GM18907 (cell line): ENCODE data around the gene CAGE1.
A peak's percentile ranks its signal among the peaks of the same experiment; 100 is the strongest.
"Not testable (repeated sequence)": the region's sequence is repeated elsewhere in the genome, so short reads cannot be mapped to it uniquely, and the experiment has no call there.

Experiments
- ATAC-seq: cut with Tn5 transposase; IDR thresholded peaks from one replicate; pipeline ENCODE4 v1.9.1; 2021; ENCODE audit warnings: mild to moderate bottlenecking, moderate library complexity; ENCODE audit not compliant: unreplicated experiment

Gene CAGE1

DNA sequence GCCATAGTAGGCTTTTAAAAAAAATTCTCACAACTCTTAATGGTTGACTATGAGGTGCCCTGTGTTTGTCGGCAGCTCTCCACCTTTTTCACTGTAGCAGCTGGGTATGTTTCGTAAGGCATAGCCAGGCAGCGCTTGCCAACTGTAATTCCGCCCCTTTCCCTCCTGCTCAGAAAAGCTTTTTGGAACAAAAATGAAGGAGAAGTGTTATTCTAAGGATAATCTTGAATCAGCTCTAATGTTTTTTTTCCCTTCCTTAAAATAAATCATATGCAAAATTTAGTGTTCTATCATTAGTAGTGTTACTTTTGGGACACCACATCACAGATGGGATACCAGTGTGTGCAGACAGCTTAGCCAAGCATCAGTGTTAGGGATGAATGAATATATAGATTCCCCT lies 21.3 kb upstream of the CAGE1 start:
- ATAC-seq, result no peak

DNA sequence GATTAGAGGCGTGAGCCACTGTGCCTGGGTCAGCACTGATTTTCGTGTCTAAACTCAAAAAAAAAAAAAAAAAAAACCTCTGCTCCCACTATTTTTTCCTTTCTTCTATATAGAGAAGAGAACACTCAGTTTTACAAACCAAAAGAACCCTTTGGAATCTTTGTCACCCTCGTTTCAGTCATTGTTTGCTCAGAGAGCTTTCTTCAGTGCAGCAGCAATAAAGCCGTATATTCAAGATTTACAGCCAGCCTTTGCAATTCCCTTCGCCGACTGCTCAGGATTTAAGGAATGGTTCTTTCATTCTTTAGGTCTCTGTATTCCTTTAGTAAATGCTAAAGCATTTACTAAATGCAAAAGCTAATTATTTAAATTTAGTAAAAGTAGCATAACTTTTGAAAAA lies 20.2 kb upstream of the CAGE1 start:
- ATAC-seq, result no peak

DNA sequence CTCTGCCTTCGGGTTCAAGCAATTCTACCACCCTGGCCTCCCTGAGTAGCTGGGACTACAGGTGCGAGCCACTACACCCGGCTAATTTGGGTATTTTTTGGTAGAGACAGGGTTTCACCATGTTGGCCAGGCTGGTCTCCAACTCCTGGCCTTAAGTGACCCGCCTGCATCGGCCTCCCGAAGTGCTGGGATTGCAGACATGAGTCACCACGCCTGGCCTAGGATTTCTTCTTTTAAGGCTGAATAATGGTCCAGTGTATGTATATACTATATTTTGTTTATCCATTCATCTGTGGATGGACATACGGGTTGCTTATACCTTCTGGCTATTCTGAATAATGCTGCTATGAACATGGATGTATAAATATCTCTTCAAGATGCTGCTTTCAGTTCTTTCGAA lies 17.2 kb upstream of the CAGE1 start:
- ATAC-seq, result no peak

DNA sequence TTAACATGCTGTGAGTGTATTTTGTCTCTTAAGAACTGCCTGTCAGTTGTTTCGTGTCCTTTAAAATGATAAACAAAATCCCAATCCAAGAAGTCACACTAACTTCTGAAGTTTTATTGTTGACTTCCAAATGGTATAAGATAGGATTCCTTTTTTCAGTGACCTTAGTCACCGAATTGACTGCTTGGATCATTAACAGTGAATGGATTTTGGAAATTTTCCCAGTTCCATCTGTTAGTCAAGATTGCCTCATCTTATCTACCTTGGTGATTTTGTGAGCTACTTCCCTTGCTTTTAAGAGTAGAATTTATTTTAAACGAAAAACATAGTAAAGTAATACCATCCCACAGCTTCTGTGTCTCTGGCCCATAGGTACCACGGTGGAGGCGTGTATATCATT lies 15.0 kb upstream of the CAGE1 start:
- ATAC-seq, result no peak

DNA sequence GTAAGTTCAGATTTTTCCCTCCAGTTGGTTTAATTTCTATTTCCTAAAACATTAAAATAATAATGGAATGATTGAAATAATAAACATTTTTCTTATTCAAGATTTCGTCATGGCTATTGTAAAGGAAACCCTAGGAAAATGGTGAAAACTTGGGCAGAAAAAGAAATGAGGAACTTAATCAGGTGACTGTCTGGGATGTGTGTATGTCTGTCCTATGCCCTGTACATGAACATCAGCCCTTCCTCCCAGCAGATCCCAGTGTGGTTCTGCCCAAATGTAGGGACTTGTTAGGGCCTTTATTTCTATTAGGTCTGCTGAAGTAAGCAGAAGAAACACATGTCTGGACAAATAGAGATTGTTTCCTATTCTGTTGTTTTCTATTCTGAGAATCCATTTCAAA lies 13.2 kb upstream of the CAGE1 start:
- no peak for ATAC-seq

DNA sequence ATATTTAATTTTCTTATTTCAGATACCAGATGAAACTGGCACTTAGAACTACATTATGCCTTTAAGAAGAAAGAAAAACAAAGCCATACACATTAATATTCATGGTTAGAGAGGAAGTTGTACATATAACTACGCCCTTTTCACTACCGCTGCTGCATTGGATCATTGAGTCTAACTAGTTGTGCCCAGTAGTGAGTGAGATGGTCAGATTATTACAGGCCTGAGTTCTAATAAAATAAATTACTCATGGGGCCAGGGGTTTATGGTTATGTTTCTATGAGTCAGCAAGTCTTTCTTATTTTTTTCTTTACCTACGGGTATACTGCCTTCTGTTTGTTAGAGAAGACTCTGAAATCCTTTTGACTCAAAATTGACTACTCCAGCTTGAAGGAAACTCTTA lies 11.5 kb upstream of the CAGE1 start:
- no peak for ATAC-seq

DNA sequence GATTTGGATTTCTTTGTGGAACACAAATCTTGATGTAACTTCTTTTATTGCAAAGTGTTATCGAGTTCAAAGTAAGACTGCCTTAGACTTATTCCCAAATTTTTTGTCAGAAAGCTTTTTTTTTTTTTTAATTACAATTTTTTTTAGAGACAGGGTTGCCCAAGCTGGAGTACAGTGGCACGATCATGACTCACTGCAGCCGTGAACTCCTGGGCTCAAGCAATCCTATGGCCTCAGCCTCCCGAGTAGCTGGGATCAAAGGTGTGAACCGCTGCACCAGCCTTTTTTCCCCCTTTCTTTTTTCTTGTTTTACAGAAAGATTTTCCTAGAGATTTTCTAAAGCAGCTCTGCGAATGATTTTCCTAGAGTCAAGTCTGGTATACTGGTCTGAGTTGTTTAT lies 2.9 kb upstream of the CAGE1 start:
- no peak for ATAC-seq

DNA sequence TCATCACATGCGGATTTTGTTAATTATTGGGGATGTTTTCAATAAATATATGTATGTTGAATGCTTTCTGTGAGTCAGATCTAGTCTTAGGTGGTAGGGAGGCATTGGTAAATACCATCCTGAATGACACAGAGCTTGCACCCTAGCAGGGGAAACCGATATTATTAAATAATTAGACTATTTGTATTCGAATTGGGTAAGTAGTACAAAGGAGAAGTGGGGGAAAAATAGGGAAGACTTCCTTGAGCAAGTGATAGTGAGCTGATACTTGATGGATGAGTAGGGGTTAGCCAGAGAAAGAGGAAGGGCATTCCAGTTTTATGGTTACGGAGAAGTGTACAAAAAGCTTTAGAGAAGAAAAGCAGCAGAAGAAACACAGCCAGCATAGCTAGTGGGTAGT lies 1.6 kb upstream of the CAGE1 start:
- ATAC-seq, result no peak

DNA sequence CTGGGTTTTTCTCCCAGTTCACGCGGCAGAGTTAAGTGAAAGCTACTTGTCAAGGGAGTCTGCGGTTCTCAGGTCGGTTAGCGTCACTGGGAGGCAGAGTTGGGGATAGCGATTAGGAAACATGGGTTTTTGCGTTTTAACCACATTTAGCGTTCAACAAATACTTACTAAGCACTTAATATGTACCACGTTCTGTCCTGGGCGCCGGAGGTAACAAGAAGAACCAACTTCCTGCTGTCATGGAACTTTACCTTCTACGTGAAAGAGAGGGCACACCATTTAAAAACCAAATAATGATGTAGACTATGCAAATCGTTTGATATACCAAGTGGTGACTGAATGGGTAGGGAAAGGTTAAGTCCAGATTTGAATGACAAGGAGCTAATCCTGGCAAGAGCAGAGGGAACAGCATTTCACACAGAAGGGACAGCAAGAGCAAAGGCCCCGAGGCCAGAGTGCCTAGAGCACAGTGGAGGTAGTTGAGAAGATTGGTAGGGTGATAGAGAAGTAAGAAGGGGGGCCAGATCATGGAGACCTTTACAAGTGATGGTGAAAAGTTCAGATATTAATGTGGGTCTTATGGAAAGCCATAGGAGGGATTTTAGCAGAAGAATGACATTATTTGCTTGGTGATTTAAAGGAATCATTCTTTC lies 810 bp upstream of the CAGE1 start:
- ATAC-seq, result peak; percentile 14

DNA sequence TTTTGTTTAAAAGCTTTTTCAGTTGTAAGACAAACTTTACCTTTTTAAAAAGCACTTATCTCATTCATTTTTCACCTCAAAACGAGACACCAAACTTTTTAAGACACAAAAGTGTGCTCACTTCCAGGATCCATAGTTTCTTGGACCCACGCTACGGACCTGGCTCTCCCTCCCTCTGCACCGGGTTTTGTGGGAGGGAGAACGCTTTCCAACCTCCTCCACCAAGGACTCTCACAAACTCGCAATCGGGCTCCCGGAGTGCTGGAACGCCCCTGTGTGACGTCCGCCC lies 436 bp downstream of the CAGE1 start:
- ATAC-seq, result no peak

DNA sequence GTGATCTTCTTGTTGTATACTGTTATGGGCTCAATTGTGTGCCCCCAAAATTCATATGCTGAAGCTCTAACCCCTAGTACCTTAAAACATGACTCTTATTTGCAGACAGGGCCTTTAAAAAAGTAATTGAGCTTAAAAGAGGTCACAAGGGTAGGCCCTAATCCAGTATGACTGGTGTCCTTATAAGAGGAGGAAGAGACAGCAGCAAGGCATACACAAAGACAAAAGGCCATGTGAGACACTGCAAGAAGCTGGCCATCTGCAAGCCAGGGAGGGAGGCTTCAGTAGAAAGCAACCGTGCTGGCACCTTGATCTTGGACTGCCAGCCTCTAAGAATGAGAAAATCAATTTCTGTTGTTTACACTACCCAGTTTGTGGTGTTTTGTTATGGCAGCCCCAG lies 8.4 kb downstream of the CAGE1 start:
- no peak for ATAC-seq

DNA sequence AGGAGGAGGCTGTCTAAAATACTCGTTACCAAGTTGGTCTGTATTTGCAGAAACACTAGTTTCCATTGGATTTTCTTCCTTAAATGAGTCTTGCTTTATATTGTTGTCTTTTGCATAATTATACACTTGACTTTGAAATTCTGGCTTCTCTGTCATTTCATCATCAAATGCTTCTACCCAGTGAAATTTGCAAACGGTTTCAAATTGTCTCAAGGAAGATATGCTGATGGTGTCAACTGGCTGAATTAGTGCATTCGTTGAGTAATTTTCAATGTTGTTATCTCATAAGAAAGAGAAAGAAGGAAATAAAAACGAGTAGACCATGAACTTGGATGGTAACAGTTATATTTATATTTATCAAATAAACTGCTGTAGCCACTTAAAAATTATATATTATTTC lies 10.8 kb downstream of the CAGE1 start:
- no peak for ATAC-seq

DNA sequence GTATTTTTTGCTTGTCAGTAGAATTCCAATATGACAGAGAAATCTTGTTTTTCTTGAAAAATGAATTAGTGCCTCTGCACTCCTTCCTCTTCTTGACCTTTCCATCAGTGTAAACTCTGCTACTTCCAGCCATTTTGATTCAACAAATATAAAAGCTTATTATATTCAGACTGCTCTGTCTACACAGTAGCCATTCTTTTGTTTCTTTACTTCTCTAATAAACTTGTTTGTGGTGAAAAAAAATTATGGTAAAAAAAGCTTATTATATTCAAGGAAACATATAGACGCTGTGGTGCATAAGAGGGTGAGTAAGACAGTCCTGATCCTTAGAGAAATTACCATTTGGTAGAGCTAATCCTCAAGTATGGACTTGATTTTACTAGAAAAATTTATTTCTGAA lies 11.6 kb downstream of the CAGE1 start:
- no peak for ATAC-seq

DNA sequence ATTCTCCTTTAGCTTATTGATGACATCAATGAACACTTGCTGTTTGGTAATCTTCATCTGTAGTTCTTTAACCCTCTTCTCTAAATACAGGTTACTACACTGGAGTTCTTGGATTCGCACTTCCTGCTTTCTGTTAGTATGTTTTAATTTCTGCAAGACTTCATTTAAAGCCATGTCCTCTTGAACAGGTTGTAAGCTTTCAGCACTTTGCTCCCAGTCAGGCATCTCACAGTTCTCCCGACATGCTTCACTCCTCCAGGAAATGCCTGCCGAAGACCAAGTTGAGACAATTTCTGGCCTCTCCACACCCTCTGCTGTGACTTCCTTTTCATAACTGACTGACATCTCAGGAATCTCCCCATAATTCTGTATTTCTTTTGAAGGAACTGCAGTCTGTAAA lies 15.8 kb downstream of the CAGE1 start:
- no peak for ATAC-seq

DNA sequence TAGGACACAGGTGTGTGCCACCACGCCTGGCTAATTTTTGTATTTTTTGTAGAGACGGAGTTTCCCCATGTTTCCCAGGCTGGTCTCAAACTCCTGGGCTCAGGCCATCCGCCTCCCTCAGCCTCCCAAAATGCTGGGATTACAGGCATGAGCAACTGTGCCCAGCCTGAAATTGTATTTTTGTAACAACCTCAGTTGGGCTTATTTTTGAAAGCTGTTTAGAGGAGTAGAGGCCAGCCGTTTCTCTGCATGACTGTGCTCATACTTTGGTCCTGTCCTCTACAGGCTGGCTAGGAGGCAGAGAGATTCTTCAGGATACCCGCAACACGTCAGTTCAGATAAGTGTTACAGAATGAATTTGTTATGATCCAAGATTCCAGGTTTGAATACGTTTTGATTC lies 22.1 kb downstream of the CAGE1 start:
- ATAC-seq, result no peak

DNA sequence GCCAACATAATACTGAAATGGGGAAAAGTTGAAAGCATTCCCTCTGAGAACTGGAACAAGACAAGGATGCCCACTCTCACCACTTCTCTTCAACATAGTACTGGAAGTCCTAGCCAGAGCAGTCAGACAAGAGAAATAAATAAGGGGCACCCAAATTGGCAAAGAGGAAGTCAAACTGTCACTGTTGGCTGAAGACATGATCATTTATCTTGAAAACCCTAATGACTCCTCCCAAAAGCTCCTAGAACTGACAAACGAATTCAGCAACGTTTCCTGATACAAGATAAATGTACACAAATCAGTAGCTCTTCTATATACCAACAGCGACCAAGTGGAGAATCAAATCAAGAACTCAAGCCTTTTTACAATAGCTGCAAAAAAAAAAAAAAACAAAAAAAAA lies 37.6 kb downstream of the CAGE1 start:
- ATAC-seq, result not testable (repeated sequence)

DNA sequence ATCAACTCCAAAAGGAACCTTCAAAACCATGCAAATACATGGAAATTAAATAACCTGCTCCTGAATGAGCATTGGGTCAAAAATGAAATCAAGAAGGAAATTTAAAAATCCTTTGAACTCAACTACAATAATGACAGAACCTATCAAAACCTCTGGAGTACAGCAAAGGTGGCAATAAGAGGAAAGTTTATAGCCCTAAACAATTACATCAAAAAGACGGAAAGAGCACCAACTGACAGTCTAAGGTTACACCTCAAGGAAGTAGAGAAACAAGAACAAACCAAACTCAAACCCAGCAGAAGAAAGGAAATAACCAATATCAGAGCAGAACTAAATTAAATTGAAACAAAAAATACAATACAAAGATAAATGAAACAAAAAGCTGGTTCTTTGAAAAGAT lies 39.0 kb downstream of the CAGE1 start:
- ATAC-seq, result not testable (repeated sequence)

DNA sequence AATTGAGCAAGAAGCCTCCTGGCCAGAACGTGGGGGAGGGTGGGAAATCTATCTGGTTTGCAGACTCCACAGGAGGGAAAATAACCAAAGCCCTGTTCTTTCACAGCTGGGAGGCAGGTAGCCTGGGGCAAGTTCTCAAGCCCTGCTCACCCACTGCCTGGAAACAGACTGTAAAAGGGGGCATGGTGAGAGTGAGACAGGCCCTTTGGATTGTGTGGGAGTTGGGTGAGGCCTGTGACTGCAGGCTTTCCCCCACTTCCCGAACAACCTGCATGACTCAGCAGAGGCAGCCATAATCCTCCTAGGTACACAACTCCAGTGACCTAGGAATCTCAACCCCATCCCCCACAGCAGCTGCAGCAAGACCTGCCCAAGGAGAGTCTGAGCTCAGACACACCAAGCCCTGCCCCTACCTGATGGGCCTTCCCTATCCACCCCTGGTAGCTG lies 42.0 kb downstream of the CAGE1 start:
- not testable (repeated sequence) for ATAC-seq

DNA sequence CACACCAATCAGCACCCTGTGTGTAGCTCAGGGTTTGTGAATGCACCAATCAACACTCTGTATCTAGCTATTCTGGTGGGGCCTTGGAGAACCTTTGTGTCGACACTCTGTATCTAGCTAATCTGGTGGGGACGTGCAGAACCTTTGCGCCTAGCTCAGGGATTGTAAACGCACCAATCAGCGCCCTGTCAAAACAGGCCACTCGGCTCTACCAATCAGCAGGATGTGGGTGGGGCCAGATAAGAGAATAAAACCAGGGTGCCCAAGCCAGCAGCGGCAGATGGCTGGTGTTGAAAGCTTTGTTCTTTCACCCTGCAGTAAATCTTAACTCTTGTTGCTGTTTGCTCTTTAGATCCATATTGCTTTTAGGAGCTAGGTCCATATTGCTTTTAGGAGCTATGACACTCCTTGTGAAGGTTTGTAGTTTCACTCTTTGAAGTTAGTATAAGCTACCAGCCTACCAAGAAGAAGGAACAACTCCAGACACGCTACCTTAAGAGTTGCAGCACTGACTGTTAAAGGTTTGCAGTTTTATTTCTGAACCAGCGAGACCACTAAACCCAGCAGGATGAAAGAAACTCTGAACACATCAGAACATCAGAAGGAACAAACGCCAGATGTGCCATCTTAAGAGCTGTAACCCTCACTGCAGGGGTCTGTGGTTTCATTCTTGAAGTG lies 44.6 kb downstream of the CAGE1 start:
- not testable (repeated sequence) for ATAC-seq

DNA sequence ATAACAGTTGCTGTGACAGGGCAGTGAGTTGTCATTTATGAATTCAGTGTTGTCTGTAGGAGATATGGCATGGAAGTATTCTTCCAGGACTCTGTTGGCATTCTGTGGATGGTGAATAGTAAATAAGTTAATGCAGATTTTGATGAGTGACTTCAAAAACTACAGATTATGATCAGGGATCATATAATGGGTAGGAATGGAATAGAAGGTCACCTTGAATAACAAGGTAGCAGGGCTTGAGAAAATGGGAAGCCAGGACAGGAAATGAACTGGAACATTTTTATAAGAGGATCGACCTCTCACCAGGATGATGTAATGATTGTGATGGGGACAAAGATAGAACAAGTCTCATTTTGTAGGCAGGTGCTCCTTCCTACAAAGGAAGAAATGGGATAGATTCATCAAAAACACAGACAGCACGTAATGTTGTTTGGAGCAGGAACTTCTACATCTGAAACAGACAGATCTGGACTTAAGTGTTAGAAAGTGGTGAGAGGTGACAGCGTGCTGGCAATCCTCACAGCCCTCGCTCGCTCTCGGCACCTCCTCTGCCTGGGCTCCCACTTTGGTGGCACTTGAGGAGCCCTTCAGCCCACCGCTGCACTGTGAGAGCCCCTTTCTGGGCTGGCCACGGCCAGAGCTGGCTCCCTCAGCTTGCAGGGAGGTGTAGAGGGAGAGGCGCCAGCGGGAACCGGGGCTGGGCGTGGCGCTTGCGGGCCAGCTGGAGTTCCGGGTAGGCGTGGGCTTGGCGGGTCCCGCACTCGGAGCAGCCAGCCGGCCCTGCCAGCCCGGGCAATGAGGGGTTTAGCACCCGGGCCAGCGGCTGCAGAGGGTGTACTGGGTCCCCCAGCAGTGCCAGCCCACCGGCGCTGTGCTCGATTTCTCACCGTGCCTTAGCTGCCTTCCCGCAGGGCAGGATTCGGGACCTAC lies 45.7 kb downstream of the CAGE1 start:
- ATAC-seq, result no peak

DNA sequence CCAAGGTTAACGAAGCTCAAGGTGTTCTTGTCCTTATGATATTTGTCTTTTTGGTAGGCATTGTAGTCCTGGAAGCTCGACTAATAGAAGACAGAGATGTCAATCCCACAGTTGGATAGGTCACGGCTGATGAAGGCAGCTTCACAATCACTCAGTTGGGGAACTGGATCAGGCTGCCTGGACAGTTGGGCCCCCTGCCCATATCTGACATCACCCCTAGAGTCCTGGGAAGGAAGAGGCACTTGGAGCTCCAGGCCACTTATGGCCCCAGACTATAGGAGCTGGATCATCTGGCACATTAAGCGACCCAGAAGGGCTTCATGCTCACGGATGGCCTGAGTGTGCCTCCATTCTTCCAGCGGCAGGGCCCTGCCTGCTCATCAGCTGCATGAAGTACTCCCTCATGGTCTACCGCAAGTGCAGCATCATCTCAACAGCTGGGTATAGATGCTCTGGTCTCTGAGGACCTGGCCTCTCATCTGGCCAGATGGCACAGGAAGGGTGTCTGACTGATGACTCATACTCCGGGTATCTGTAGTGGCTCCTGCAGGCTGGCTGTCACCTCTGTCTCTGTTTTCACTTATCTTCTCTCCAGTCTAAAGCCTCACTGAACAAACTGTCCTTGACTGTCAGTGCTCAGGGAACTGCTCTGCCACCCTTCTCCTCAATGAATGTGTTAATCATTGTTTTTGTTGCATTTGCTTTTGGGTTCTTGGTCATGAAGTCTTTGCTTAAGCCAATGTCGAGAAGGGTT lies 47.4 kb downstream of the CAGE1 start:
- ATAC-seq, result peak; percentile 81
